ENCODE measurements around the gene TCF7L2.

Gene TCF7L2

DNA sequence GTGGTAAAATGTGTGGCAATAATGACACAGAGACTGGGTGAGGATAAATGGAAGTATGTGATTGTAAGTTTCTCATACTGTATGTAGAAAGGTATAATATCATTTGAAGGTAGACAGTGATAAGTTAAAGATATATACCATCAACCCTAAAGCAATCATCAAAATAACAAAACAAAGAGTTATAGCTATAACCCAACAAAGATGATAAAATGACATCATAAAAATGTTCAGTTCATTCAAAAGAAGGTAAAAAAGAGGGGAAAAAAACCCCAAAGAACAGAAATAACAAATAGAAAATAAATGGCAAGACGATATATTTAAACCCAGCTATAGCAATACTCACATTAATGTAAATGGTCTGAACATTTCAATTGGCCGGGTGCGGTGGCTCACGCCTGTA lies 17.4 kb upstream of the TCF7L2 start:
- Histone ChIP-seq H2AK5ac (ENCODE audit: low read length) (no peak overlapping the region), H3K9me3 (ENCODE audit: insufficient read depth, low read depth, low read length) (no peaks in the 10 kb centered on the region), H2BK12ac (ENCODE audit: low read length) (no peak overlapping the region), H4K91ac (ENCODE audit: low read depth, low read length) (no peak overlapping the region), H3K4ac (ENCODE audit: low read depth, low read length) (no peak overlapping the region), H4K8ac (ENCODE audit: low read depth, low read length) (no peak overlapping the region), H3K79me2 (ENCODE audit: control insufficient read depth, insufficient read depth, low read length, poor library complexity) (no peaks in the 10 kb centered on the region), H3K9ac (ENCODE audit: low read length) (no peak overlapping the region), H3K4me2 (ENCODE audit: low read length) (no peak overlapping the region), H3K27me3 (ENCODE audit: insufficient read depth, low read length) (no peaks in the 10 kb centered on the region), H2BK5ac (ENCODE audit: low read depth, low read length, poor library complexity) (no peak overlapping the region), H3K4me3 (ENCODE audit: low read depth, low read length) (no peak overlapping the region), H3K23ac (ENCODE audit: low read length) (no peak overlapping the region), H3K14ac (ENCODE audit: low read length) (no peak overlapping the region), H3K36me3 (ENCODE audit: control insufficient read depth in 1 of 2, insufficient read depth in 2 of 2, low read length in 2 of 2) (no peaks in the 10 kb centered on the region), H2AFZ (ENCODE audit: insufficient read depth, low read length, poor library complexity) (no peak overlapping the region), H4K12ac (ENCODE audit: low read depth, low read length) (no peak overlapping the region), H3K4me1 (ENCODE audit: control insufficient read depth in 1 of 2, insufficient read depth in 2 of 2, low read length in 2 of 2) (no peaks in the 10 kb centered on the region), H2BK120ac (ENCODE audit: insufficient read depth, low read length, poor library complexity) (no peak overlapping the region), H3K79me1 (ENCODE audit: low read length) (no peaks in the 10 kb centered on the region), H3K27ac (ENCODE audit: low read depth, low read length) (no peak overlapping the region), H3K18ac (ENCODE audit: low read length) (no peak overlapping the region)
- DNase-seq: no peak
- WGBS (ENCODE audit: extremely low coverage, insufficient coverage, insufficient read length): no CpG with 5 or more reads among the region's 4 CpGs

DNA sequence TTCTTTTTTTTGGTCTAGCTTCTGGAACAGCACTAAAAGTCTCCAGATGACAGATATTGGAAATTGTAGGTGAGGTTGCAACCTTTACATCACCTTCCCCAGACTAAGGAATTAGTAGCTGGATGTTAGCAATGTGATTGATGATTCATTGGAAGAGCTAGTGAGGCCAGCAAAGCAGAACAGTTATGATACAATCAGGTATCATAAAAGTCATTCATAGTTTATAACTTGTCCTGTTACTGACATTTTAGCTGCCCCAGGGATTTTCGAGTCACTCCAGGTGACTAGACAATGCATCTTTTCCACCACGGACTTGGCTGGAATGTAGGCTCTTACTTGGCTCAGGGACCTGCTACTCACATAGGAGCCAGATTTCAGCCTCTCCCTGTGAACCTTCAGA lies 15.9 kb upstream of the TCF7L2 start:
- Histone ChIP-seq H4K12ac (ENCODE audit: low read depth, low read length) (no peak overlapping the region), H2AK5ac (ENCODE audit: low read length) (no peak overlapping the region), H2AFZ (ENCODE audit: insufficient read depth, low read length, poor library complexity) (no peak overlapping the region), H3K4me3 (ENCODE audit: low read depth, low read length) (no peak overlapping the region), H3K27ac (ENCODE audit: low read depth, low read length) (no peak overlapping the region), H3K18ac (ENCODE audit: low read length) (no peak overlapping the region), H3K14ac (ENCODE audit: low read length) (no peak overlapping the region), H4K8ac (ENCODE audit: low read depth, low read length) (no peak overlapping the region), H2BK120ac (ENCODE audit: insufficient read depth, low read length, poor library complexity) (no peak overlapping the region), H3K4ac (ENCODE audit: low read depth, low read length) (no peak overlapping the region), H4K91ac (ENCODE audit: low read depth, low read length) (no peak overlapping the region), H3K36me3 (ENCODE audit: control insufficient read depth in 1 of 2, insufficient read depth in 2 of 2, low read length in 2 of 2) (no peaks in the 10 kb centered on the region), H3K79me1 (ENCODE audit: low read length) (no peaks in the 10 kb centered on the region), H3K23ac (ENCODE audit: low read length) (no peak overlapping the region), H3K9ac (ENCODE audit: low read length) (no peak overlapping the region), H2BK5ac (ENCODE audit: low read depth, low read length, poor library complexity) (no peak overlapping the region), H2BK12ac (ENCODE audit: low read length) (no peak overlapping the region), H3K27me3 (ENCODE audit: insufficient read depth, low read length) (no peaks in the 10 kb centered on the region), H3K4me2 (ENCODE audit: low read length) (no peak overlapping the region), H3K9me3 (ENCODE audit: insufficient read depth, low read depth, low read length) (no peaks in the 10 kb centered on the region), H3K79me2 (ENCODE audit: control insufficient read depth, insufficient read depth, low read length, poor library complexity) (no peaks in the 10 kb centered on the region), H3K4me1 (ENCODE audit: control insufficient read depth in 1 of 2, insufficient read depth in 2 of 2, low read length in 2 of 2) (no peaks in the 10 kb centered on the region)
- WGBS (ENCODE audit: extremely low coverage, insufficient coverage, insufficient read length): no CpG with 5 or more reads among the region's 2 CpGs
- no peak for DNase-seq

DNA sequence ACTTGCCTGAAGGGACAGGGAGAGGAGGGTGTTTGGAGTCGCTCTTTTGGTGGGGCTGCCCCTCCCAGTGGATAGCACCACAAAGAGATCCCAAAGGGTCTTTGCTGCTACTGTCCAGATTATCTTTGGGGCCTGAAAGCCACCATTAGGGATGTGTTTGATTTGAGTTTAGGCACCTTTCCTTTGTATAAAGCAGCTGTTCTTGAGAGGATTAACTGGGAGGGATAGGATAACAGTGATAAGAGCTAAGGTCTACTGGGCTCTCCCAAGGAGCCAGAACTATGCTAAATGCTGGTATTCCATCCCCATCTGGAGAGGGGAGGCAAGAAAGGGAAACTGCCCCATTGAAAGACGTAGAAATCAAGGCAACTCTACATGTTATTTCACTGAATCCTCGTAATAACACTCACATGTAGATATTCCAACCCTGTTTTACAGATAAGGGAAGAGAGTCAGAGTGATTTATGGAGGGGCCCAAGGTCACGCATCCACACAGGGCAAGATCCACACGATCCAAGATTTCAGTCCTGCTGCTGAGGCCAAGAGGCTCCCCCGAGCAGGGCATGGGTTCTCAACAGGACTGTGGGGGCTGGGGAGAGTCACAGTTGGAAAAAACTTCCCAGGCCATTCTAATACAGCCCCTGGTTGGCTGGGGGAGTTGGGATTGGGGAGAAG lies 11.1 kb upstream of the TCF7L2 start:
- Histone ChIP-seq H3K4me1 (ENCODE audit: control insufficient read depth in 1 of 2, insufficient read depth in 2 of 2, low read length in 2 of 2) (no peaks in the 10 kb centered on the region), H2AK5ac (ENCODE audit: low read length) (no peak overlapping the region), H3K27me3 (ENCODE audit: insufficient read depth, low read length) (no peaks in the 10 kb centered on the region), H3K14ac (ENCODE audit: low read length) (no peak overlapping the region), H3K4ac (ENCODE audit: low read depth, low read length) (no peak overlapping the region), H3K18ac (ENCODE audit: low read length) (no peak overlapping the region), H4K12ac (ENCODE audit: low read depth, low read length) (no peak overlapping the region), H2BK5ac (ENCODE audit: low read depth, low read length, poor library complexity) (no peak overlapping the region), H3K9me3 (ENCODE audit: insufficient read depth, low read depth, low read length) (no peaks in the 10 kb centered on the region), H3K79me1 (ENCODE audit: low read length) (no peaks in the 10 kb centered on the region), H3K23ac (ENCODE audit: low read length) (no peak overlapping the region), H4K8ac (ENCODE audit: low read depth, low read length) (no peak overlapping the region), H3K79me2 (ENCODE audit: control insufficient read depth, insufficient read depth, low read length, poor library complexity) (no peaks in the 10 kb centered on the region), H4K91ac (ENCODE audit: low read depth, low read length) (no peak overlapping the region), H2BK120ac (ENCODE audit: insufficient read depth, low read length, poor library complexity) (no peak overlapping the region), H2BK12ac (ENCODE audit: low read length) (no peak overlapping the region), H2AFZ (ENCODE audit: insufficient read depth, low read length, poor library complexity) (no peak overlapping the region), H3K9ac (ENCODE audit: low read length) (no peak overlapping the region), H3K36me3 (ENCODE audit: control insufficient read depth in 1 of 2, insufficient read depth in 2 of 2, low read length in 2 of 2) (no peaks in the 10 kb centered on the region), H3K4me3 (ENCODE audit: low read depth, low read length) (no peak overlapping the region), H3K27ac (ENCODE audit: low read depth, low read length) (no peak overlapping the region), H3K4me2 (ENCODE audit: low read length) (no peak overlapping the region)
- DNase-seq: no peak
- WGBS (ENCODE audit: extremely low coverage, insufficient coverage, insufficient read length): no CpG with 5 or more reads among the region's 6 CpGs

DNA sequence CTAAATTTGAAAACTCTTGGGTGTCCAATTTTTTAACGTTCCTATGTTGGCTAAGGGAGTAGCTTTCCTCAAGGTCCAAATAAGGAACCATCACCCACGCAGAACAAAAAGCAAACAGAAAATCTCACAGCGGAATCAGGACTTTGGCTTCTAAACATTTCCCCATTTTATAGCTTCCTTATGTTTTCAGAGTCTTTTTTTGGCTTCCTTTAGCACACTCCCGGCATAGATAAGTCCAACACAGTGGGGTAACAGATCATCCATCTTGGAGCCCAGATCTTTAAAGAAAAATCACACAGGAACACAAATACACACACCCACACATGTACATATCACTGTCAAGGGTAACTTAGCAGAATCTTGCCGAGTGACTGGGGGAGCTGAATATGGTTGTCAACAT lies 4.2 kb upstream of the TCF7L2 start:
- no peak overlapping the region for H2BK120ac ChIP-seq (ENCODE audit: insufficient read depth, low read length, poor library complexity)
- no peak overlapping the region for H2BK5ac ChIP-seq (ENCODE audit: low read depth, low read length, poor library complexity)
- no peak overlapping the region for H2AFZ ChIP-seq (ENCODE audit: insufficient read depth, low read length, poor library complexity)
- no peak overlapping the region for H3K27ac ChIP-seq (ENCODE audit: low read depth, low read length)
- H3K9me3 ChIP-seq (ENCODE audit: insufficient read depth, low read depth, low read length): no peaks in the 10 kb centered on the region
- H3K14ac ChIP-seq (ENCODE audit: low read length): no peak overlapping the region
- H3K23ac ChIP-seq (ENCODE audit: low read length): no peak overlapping the region
- H4K12ac ChIP-seq (ENCODE audit: low read depth, low read length): no peak overlapping the region
- H3K27me3 ChIP-seq (ENCODE audit: insufficient read depth, low read length): no peaks in the 10 kb centered on the region
- no peak overlapping the region for H3K9ac ChIP-seq (ENCODE audit: low read length)
- no peaks in the 10 kb centered on the region for H3K4me1 ChIP-seq (ENCODE audit: control insufficient read depth in 1 of 2, insufficient read depth in 2 of 2, low read length in 2 of 2)
- no CpG with 5 or more reads among the region's 5 CpGs for WGBS (ENCODE audit: extremely low coverage, insufficient coverage, insufficient read length)
- peaks cover 3% of the 10 kb centered on the region for H3K79me2 ChIP-seq (ENCODE audit: control insufficient read depth, insufficient read depth, low read length, poor library complexity)
- no peak overlapping the region for H3K4me2 ChIP-seq (ENCODE audit: low read length)
- H4K8ac ChIP-seq (ENCODE audit: low read depth, low read length): no peak overlapping the region
- no peak overlapping the region for H2AK5ac ChIP-seq (ENCODE audit: low read length)
- no peak overlapping the region for H3K4me3 ChIP-seq (ENCODE audit: low read depth, low read length)
- no peak overlapping the region for H4K91ac ChIP-seq (ENCODE audit: low read depth, low read length)
- H3K4ac ChIP-seq (ENCODE audit: low read depth, low read length): no peak overlapping the region
- no peaks in the 10 kb centered on the region for H3K36me3 ChIP-seq (ENCODE audit: control insufficient read depth in 1 of 2, insufficient read depth in 2 of 2, low read length in 2 of 2)
- peaks cover 8% of the 10 kb centered on the region for H3K79me1 ChIP-seq (ENCODE audit: low read length)
- peak overlapping the region; percentile 3 for H2BK12ac ChIP-seq (ENCODE audit: low read length)
- H3K18ac ChIP-seq (ENCODE audit: low read length): no peak overlapping the region
- DNase-seq: no peak
